HEK293 (cell line): ENCODE results near the gene ST3GAL5.

Source experiments
- ZNF202 ChIP-seq: fragments of 450-650 bp; formaldehyde crosslinking; IDR thresholded peaks from 2 replicates; pipeline ENCODE4 v1.5.1; 2016; ENCODE audit warnings: missing biosample characterization, missing genetic modification characterization, borderline replicate concordance
- ZNF214 ChIP-seq: fragments of 450-650 bp; formaldehyde crosslinking; IDR thresholded peaks from 2 replicates; pipeline ENCODE4 v1.5.1; 2017; ENCODE audit warnings: missing biosample characterization, mild to moderate bottlenecking, missing genetic modification characterization, borderline replicate concordance
- TF ChIP-seq, protein P1 (sequence below): fragments of 450-650 bp; formaldehyde crosslinking; IDR thresholded peaks from 2 replicates; pipeline ENCODE4 v1.5.1; 2016; ENCODE audit warnings: missing biosample characterization, missing genetic modification characterization
- TF ChIP-seq, protein P2 (sequence below): fragments of 450-650 bp; formaldehyde crosslinking; IDR thresholded peaks from 2 replicates; pipeline ENCODE4 v1.5.1; 2016; ENCODE audit warnings: missing biosample characterization, missing genetic modification characterization
- TF ChIP-seq, protein P3 (sequence below): fragments of 450-650 bp; formaldehyde crosslinking; IDR thresholded peaks from 2 replicates; pipeline ENCODE4 v1.5.1; 2016; ENCODE audit warnings: missing biosample characterization, missing genetic modification characterization
- TF ChIP-seq, protein P4 (sequence below): fragments of 450-650 bp; formaldehyde crosslinking; IDR thresholded peaks from 2 replicates; pipeline ENCODE4 v1.5.1; 2017; ENCODE audit warnings: missing biosample characterization, mild to moderate bottlenecking, missing genetic modification characterization, moderate library complexity

- TF ChIP-seq ZNF214 (tag by site-specific recombination) (no peak), ZNF202 (tag by site-specific recombination) (no peak)
- TF ChIP-seq, protein P1, sequence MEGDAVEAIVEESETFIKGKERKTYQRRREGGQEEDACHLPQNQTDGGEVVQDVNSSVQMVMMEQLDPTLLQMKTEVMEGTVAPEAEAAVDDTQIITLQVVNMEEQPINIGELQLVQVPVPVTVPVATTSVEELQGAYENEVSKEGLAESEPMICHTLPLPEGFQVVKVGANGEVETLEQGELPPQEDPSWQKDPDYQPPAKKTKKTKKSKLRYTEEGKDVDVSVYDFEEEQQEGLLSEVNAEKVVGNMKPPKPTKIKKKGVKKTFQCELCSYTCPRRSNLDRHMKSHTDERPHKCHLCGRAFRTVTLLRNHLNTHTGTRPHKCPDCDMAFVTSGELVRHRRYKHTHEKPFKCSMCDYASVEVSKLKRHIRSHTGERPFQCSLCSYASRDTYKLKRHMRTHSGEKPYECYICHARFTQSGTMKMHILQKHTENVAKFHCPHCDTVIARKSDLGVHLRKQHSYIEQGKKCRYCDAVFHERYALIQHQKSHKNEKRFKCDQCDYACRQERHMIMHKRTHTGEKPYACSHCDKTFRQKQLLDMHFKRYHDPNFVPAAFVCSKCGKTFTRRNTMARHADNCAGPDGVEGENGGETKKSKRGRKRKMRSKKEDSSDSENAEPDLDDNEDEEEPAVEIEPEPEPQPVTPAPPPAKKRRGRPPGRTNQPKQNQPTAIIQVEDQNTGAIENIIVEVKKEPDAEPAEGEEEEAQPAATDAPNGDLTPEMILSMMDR (tag by site-specific recombination) = no peak
- TF ChIP-seq, protein P2, sequence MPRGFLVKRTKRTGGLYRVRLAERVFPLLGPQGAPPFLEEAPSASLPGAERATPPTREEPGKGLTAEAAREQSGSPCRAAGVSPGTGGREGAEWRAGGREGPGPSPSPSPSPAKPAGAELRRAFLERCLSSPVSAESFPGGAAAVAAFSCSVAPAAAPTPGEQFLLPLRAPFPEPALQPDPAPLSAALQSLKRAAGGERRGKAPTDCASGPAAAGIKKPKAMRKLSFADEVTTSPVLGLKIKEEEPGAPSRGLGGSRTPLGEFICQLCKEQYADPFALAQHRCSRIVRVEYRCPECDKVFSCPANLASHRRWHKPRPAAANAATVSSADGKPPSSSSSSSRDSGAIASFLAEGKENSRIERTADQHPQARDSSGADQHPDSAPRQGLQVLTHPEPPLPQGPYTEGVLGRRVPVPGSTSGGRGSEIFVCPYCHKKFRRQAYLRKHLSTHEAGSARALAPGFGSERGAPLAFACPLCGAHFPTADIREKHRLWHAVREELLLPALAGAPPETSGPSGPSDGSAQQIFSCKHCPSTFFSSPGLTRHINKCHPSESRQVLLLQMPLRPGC (tag by site-specific recombination) = no peak
- TF ChIP-seq, protein P3, sequence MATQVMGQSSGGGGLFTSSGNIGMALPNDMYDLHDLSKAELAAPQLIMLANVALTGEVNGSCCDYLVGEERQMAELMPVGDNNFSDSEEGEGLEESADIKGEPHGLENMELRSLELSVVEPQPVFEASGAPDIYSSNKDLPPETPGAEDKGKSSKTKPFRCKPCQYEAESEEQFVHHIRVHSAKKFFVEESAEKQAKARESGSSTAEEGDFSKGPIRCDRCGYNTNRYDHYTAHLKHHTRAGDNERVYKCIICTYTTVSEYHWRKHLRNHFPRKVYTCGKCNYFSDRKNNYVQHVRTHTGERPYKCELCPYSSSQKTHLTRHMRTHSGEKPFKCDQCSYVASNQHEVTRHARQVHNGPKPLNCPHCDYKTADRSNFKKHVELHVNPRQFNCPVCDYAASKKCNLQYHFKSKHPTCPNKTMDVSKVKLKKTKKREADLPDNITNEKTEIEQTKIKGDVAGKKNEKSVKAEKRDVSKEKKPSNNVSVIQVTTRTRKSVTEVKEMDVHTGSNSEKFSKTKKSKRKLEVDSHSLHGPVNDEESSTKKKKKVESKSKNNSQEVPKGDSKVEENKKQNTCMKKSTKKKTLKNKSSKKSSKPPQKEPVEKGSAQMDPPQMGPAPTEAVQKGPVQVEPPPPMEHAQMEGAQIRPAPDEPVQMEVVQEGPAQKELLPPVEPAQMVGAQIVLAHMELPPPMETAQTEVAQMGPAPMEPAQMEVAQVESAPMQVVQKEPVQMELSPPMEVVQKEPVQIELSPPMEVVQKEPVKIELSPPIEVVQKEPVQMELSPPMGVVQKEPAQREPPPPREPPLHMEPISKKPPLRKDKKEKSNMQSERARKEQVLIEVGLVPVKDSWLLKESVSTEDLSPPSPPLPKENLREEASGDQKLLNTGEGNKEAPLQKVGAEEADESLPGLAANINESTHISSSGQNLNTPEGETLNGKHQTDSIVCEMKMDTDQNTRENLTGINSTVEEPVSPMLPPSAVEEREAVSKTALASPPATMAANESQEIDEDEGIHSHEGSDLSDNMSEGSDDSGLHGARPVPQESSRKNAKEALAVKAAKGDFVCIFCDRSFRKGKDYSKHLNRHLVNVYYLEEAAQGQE (tag by site-specific recombination) = no peak
- TF ChIP-seq, protein P4, sequence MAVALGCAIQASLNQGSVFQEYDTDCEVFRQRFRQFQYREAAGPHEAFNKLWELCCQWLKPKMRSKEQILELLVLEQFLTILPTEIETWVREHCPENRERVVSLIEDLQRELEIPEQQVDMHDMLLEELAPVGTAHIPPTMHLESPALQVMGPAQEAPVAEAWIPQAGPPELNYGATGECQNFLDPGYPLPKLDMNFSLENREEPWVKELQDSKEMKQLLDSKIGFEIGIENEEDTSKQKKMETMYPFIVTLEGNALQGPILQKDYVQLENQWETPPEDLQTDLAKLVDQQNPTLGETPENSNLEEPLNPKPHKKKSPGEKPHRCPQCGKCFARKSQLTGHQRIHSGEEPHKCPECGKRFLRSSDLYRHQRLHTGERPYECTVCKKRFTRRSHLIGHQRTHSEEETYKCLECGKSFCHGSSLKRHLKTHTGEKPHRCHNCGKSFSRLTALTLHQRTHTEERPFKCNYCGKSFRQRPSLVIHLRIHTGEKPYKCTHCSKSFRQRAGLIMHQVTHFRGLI (tag by site-specific recombination) = no peak
Observed at GRCh38 chr2:85794491-85795121, 94.2 kb downstream of the ST3GAL5 start.
